GM10847 (cell line): ENCODE results near the gene CDS1.

Experiments
- POLR2A ChIP-seq: IDR thresholded peaks from 2 replicates; pipeline ENCODE4 v1.6.1; 2011; ENCODE audit not compliant: insufficient read length; ENCODE audit errors: extremely low read depth

The CDS1 gene

DNA sequence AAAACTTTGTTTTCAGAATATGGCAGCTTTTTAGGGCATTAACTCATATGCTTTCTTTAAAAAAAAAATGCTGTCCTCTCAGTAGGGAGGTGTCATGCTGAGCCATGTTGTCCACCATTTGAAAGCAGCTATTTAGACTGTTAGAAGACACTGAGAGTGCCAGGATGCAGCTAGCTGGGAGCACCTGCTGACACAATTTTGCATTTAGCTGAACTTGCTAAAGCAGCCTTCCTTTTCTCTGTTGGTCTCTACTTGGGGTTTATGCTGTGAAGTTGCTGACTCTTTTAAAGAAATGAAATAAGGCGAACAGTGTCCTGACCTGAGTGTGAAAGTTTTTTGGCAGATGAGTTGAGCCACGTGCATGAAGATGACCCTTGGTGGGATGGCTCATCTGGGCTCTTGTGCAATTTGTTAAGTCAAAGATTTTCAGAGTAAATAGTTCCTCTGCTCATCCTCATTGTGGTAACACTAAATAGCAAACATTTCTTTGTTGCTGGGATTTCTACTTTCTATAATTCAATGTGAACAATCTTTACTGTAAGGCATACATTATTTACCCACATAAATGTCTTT, 64.5 kb downstream of the CDS1 start:
- TF ChIP-seq POLR2A = no peak

DNA sequence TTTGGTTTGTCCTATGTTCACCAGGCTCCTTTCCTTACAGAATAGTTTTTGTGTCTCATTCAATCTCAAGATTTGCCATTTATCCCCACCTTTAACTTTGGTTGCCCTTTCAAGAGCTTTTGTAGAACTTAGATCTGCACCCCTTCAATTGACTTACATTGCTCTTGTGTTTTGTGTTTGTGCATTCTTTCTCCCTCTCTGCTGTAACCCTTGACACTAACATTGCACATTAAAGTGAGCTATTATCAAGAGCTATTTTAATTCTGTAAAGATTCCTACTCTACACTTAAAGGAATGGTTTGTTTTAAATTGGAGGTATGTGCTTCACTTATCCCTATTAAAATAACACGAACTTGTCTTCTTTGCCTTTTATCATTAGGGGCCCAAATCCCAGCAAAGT, 65.3 kb downstream of the CDS1 start:
- TF ChIP-seq POLR2A = no peak

DNA sequence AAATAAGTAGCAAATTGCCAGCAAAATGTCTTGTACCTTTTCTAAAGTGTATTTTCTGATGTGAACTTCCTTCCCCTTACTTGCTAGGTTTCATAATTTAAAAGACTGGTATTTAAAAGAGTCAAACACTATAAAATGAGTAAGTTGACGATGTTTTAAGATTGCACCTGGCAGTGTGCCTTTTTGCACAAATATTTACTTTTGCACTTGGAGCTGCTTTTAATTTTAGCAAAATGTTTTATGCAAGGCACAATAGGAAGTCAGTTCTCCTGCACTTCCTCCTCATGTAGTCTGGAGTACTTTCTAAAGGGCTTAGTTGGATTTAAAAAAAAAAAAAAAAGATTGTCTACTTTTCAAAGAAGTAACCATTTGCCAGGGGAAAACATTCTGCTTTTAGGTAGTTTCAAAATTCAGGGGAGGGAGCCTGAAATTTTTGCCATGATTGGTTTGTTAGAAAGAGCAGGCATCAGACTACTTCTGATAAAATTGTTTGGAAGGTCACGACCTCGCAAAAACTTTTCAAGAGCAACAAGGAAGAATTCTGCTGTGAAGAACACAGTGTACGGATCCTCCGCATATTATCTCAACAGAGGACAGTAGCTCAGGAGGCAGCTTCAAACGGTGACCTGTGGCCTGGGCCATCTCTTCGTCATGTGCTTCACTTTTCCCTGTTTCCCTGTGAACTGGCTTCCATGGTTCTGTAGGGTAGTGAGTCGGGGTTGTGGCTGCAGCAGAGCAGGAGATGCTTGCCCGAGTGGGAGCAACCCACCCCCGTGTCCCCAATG, 66.1 kb downstream of the CDS1 start:
- no peak for TF ChIP-seq POLR2A

DNA sequence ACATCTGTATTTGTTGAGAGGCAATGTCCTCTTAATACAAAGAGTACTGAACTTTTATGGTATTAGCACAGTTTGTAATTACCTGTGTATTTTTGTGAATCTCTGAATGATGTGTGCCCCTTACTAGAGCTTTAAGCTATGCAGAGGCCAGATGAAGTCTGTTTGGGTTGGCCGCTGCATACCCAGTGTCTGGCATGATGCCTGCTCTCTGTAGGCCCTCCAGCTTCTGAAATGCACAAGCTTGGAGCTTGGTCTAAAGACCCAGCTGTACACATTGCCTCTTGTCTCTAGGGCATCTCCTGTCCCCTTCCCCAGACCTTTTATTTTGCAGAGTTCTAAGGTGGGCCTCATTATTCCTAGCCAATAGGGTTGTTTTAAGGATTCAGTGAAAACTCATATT, 68.6 kb downstream of the CDS1 start:
- TF ChIP-seq POLR2A = no peak

DNA sequence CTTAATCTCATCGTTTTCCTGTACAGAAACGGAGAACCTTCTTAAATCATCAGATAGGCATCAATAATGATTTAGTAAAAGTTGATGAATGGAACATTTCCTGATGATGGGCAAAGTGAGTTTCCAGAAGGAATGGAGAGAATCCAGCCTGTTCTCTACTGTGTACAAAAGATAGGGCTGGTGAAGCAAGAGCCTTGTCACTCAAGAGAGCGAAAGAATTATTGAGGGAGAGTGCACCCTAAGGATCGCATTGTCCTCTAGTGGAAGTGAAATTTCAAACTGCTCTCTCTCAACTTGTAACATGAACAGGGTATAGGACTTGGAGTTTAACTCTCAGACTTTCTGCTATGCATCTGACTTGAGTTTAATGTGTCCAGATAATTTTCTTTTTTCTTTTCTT, 69.6 kb downstream of the CDS1 start:
- no peak for TF ChIP-seq POLR2A

DNA sequence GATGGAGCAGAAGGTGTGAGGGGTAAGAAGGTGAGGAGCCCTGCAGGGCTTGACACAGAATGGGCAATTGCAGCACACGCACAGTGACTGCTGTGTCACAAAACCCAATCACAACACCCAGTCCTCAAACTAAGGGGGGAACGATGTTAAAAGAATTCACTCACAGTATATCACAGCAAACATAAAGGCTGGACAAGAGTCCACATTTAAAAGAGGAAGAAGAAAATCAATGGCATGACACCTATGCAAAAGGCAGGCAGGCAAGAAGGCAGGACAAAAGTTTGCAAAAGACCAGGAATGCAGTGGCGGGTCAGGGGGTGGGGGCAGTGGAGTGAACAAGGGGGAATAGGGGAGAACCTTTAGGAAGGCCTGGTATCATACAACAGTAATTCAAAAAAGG, 77.7 kb downstream of the CDS1 start:
- no peak for TF ChIP-seq POLR2A

DNA sequence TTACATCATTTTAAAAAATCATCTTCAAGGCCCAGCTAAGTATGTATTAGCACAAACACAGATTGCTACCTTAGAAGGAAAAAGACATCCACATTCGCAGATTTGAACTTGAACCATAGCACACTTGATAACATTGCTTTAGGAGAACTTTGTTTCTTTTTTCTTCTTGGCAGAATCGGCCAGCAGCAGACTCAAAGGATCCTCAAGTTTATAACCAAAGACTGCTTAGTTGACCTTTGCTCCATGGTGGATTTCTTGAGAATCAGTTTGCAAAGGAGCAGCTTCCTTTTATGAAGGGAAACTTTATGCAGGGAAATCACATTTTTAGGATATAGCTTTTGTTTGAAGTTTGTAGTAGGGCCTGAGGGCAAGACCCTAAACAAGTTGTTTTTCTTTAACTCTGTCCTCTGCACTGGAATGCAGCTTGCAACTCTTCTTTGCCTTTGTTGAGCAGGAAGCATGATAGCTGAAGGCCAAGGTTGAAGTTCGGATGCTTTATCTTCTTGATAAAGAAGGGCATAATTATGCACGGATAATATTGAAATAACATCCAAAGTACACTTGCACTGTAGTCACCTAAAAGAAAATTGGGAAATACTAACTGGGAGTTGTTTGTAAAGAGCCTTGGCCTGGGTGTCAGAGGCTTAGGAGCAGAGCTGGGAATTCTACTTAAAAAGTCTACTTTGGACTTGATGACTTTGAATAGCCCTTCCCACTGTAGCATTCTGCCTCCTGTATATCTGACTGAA, 78.4 kb downstream of the CDS1 start:
- no peak for TF ChIP-seq POLR2A

DNA sequence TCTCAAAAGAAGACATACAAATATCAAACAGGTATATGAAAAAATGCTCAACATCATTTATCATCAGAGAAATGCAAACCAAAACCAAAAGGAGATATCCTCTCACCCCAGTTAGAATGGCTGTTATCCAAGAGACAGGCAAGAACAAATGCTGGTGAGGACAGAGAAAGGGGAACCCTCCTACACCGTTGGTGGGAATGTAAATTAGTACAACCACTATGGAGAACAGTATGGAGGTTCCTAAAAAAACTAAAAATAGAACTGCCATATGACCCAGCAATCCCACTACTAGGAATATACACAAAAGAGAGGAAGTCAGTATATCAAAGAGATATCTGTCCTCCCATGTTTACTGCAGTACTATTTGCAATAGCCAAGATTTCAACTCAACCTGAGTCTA, 83.5 kb downstream of the CDS1 start:
- no peak for TF ChIP-seq POLR2A

DNA sequence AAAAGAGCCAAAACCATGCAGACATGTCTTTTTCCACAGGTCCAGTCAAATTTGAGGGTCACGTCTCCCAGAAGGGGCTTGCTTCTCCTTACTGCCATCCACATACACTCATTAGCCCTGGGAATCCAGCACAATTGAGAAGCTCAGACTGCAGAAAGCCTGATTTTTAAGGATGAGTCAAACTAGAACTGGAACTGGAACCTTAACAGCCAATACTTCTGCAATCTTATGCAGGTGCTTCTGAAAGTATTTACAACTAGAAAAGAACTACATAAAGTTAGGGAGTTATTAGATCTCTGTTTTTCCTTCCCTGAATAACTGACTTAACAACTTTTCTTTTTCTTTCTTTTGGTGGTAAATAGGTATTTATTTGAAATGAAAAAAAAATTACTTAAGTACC, 86.3 kb downstream of the CDS1 start:
- no peak for TF ChIP-seq POLR2A

DNA sequence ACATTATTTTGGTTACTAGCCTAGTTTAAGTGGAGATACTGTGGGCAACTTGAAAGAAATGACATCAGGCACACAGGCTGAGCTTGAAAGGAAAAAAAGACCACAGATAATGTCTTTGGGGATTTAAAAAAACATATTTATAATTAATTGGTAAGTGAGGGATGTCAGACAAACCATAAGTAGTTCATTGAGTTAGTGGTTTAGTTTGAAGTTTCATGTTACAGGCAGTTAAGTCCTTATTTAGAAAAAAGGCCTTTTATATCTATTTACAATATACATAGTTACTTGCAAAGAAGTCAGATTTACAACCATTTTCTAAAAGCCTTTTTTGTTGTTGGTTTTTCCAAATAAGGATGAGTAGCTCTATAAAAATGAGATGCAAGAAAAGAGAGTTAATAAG, 89.2 kb downstream of the CDS1 start:
- no peak for TF ChIP-seq POLR2A

DNA sequence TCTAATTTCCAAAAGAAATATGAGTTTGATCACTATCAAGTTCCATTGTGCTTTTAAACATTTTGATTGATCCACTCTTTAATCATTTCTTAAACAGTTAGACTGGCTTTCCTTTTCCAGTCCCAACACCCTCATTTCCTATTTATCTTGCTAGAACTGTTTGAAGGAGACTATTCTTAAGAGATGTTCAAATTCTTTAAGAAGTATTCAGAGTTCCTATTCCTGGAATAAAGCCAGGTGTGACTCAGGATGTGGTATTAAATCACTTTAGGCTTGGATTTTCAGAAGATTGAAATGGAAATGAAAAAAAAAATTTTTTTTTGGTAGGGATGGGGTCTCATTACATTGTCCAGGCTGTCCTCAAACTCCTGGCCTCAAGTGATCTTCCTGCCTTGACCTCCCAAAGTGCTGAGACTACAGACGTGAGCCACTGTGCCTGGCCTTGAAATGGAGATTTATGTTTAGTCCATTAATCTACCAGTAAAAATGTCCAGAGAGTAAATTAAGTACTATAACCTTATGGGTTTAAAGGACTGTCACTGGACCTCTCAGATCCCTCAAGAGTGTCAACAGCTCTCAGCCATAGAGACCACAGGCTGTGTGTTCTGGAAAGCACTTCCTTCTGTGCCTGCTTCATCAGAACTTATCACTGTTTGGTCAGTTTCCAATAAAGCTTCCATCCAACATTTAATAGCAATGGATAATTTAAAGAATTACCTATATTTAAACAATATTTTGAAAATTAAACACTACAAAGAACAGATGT, 90.7 kb downstream of the CDS1 start:
- TF ChIP-seq POLR2A = no peak

DNA sequence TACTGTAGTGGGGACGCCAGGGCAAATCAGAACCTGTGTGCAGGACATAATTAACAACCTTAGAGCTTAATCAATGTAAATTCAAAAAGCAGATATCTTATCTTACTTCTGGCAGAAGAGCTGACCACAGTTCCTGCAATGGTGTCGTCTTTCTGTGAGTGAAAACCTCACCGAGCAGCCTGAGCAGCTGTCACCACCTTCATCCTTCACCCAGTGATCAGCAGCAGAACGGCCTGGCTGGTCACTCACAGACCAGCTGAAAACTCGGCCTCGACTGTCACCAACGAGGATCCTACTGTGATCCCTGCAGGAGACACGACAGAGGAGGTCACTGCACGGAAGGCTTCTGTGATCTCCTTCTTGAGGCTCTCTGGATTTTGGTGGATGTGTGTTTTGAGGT, 94.2 kb downstream of the CDS1 start:
- TF ChIP-seq POLR2A = no peak

DNA sequence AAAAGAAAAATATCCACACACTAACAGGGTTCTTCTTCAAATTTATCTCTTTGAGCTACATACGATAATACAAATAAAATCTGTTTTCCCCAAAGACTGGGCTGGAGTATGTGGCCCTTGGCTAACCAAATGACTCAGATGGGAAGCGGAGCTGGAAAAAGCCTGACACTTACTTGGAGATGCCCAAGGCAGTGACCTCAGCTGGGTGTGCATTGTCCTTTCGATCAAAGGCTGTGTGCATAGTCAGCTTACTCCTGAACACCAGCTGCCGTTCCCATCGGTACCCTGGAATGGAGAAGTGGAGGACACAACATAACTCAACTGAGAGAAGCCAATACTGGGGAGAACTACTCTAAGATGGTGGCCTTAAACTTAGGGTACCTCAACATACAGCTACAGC, 95.1 kb downstream of the CDS1 start:
- no peak for TF ChIP-seq POLR2A

DNA sequence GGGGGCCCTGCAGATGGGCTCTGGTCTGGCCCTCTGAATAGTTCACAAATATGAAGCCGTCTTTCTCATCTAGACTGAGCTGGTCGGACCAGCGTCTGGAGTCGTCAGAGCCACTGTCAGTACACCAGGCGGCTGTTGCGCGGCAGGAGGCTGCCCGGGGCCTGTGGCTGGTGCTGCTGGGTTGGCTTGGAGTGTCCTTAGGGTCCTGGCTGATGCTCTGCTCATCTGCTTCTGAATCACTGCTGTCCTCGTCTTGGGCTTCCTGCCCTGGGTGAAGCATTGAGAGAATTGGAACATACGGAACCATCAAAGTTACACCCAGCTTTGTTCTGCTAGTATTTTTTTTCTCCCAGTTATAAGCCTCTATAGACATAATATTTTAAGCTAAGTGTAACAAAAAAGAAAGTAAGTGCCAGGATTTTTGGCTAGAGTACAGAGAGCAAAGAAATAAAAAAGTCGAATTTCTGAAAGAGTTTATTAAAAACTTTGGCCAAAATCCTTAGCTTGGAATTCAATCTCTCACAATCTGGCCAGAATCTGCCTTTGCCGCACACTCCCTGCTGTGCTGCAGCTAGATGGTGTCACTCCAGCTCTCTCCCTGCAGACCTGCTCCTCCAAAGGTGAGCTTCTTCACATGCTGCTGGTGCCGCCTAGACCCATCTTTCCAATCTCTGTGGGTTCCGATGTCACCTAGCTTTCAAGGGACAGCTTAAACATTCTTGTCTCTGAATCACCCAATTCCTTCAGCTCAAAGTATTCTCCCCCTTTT, 96.2 kb downstream of the CDS1 start:
- TF ChIP-seq POLR2A = no peak

DNA sequence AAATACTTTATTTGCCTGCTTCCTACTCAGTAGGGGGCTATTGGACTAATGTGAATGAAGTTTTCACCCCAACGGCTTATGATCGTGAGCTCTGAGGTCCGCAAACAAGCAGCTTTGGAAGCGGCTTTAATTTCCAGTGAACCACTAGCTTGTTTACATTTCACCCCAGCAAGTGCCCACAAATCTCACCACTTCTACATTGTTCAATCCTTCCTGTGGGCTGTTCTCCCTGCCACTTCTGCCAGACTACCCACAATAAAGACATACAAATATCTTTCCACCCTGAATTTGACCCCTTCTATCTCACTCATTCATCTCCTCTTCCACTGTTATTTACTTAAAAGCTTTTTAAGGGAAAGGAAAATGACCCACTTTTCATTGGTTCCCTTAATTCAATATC, 98.0 kb downstream of the CDS1 start:
- TF ChIP-seq POLR2A = no peak

DNA sequence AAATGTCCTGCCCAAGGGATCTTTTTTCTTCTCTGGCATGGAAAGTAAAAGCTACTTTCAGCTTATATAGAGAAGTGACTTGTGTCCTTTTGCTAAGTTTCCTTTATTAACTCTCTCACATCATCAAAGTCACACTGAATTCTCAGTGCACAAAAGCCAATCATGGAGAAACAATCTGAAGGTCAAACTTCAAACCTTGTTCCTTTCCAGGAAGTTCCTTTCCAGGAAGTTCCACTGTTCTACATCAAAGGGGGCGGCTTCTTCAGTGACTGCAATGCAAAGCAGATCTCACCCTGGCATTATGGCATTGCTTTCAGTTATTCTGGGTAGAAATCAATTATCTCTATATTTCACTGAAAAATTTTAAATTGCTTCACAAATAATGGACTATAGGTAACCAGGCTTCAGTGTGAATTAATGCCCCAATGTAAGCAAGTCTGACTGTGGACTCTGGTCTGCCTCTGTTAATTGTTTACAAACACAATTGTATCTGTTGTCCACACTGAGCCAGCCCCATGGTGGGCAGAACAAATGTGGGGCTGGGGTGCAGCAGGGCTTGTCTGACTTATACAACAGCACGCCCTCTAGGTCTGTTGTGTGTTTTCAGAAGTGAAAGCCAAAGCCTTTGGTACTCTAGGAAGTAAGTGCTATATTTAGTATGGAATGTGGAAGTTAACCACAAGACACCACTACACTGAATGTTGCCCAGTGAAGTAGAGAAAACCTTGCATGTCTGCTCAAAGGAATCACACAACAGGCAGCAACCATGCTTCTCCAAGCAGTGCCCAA, 98.8 kb downstream of the CDS1 start:
- TF ChIP-seq POLR2A = no peak
